ENCODE data around the gene USP49. TPM values are rescaled to one million over a fixed set of nuclear protein-coding genes. Genes with fewer than 3 reads are reported as not detected.

USP49 gene
- total RNA-seq, 1 experiment from 2014 or later, result 2.3 TPM

DNA sequence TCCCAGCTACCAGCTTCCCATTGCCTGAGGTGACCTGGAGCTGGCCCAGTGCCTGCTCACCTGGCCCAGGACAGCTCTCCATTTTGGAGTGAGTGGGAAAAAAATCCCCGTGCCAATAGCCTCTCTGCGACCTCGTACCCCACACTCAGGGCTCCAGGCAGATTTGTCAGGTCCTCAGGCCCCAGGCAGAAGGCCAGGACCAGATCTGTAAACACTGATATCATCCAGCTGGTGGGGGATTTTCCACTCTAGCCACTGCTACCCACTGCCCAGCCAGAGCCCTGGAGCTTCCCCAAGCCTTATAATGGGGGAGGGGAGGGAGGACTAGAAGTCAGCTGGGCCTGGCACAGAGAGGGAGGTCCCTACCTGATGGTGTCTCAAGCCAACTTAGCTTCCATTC, 146.6 kb downstream of the USP49 start:
- ChIA-PET POLR2A (ENCODE audit: unreplicated experiment) (no interaction called here), CTCF (no interaction called here)
- no TSS peak for BruUV-seq (replicated peaks)
- Histone ChIP-seq H3K27ac (ENCODE audit: low read length) (no peak overlapping the region), H3K4me1 (ENCODE audit: insufficient read depth, low read length) (peaks cover 6% of the 10 kb centered on the region; the same call in 1 of the 2 replicates), H3F3A (ENCODE audit: low read length, unreplicated experiment) (no peaks in the 10 kb centered on the region), H4K20me1 (ENCODE audit: low read length) (no peaks in the 10 kb centered on the region), H3K4me3 (ENCODE audit: low read length) (no peak overlapping the region), H3K9ac (ENCODE audit: low read length) (no peak overlapping the region), H3K79me2 (ENCODE audit: low read length) (no peaks in the 10 kb centered on the region), H3K4me2 (ENCODE audit: low read length) (no peak overlapping the region), H3K27me3 (ENCODE audit: low read length) (no peaks in the 10 kb centered on the region), H3K9me3 (ENCODE audit: low read length) (no peaks in the 10 kb centered on the region), H3K36me3 (ENCODE audit: low read depth, low read length) (no peaks in the 10 kb centered on the region), H3K9me2 (replicated peaks; ENCODE audit: low read length) (no peaks in the 10 kb centered on the region), H2AFZ (ENCODE audit: low read length) (no peak overlapping the region)
- intact Hi-C loops (cut with micrococcal nuclease), result no loop called here
- ATAC-seq, result no peak
- TF ChIP-seq CTCF (conservative IDR thresholded peaks at IDR 0.05; ENCODE audit: low read depth, low read length), result no peak
- no peak for TF ChIP-seq EZH2 (IDR thresholded peaks at IDR 0.05; ENCODE audit: low read length, unreplicated experiment)
- TF ChIP-seq EZH2phosphoT487 (IDR thresholded peaks at IDR 0.05; ENCODE audit: borderline replicate concordance, low read length), result no peak
- no peak for DNase-seq

- no peak overlapping the region for H2AFZ ChIP-seq (ENCODE audit: low read length)
- H3K27me3 ChIP-seq (ENCODE audit: low read length), result no peaks in the 10 kb centered on the region
- ATAC-seq (no peak), DNase-seq (no peak)
- intact Hi-C loops (cut with micrococcal nuclease), result no loop called here
- no peak for TF ChIP-seq EZH2phosphoT487 (IDR thresholded peaks at IDR 0.05; ENCODE audit: borderline replicate concordance, low read length)
- TF ChIP-seq EZH2 (IDR thresholded peaks at IDR 0.05; ENCODE audit: low read length, unreplicated experiment), result no peak
- H3K36me3 ChIP-seq (ENCODE audit: low read depth, low read length), result no peaks in the 10 kb centered on the region
- H3F3A ChIP-seq (ENCODE audit: low read length, unreplicated experiment), result no peaks in the 10 kb centered on the region
- POLR2A ChIA-PET (ENCODE audit: unreplicated experiment), result no interaction called here
- H3K79me2 ChIP-seq (ENCODE audit: low read length), result no peaks in the 10 kb centered on the region
- H3K9me2 ChIP-seq (replicated peaks; ENCODE audit: low read length), result no peaks in the 10 kb centered on the region
- H3K27ac ChIP-seq (ENCODE audit: low read length), result no peak overlapping the region
- no peaks in the 10 kb centered on the region for H4K20me1 ChIP-seq (ENCODE audit: low read length)
- H3K4me1 ChIP-seq (ENCODE audit: insufficient read depth, low read length), result peaks cover 6% of the 10 kb centered on the region; the same call in 1 of the 2 replicates
- no peaks in the 10 kb centered on the region for H3K9me3 ChIP-seq (ENCODE audit: low read length)
- no TSS peak for BruUV-seq (replicated peaks)
- CTCF ChIA-PET, result no interaction called here
- H3K9ac ChIP-seq (ENCODE audit: low read length), result no peak overlapping the region
- H3K4me3 ChIP-seq (ENCODE audit: low read length), result no peak overlapping the region
- no peak overlapping the region for H3K4me2 ChIP-seq (ENCODE audit: low read length)
Observed at GRCh38 chr6:41748102-41748477, 147.1 kb downstream of the USP49 start.

DNA sequence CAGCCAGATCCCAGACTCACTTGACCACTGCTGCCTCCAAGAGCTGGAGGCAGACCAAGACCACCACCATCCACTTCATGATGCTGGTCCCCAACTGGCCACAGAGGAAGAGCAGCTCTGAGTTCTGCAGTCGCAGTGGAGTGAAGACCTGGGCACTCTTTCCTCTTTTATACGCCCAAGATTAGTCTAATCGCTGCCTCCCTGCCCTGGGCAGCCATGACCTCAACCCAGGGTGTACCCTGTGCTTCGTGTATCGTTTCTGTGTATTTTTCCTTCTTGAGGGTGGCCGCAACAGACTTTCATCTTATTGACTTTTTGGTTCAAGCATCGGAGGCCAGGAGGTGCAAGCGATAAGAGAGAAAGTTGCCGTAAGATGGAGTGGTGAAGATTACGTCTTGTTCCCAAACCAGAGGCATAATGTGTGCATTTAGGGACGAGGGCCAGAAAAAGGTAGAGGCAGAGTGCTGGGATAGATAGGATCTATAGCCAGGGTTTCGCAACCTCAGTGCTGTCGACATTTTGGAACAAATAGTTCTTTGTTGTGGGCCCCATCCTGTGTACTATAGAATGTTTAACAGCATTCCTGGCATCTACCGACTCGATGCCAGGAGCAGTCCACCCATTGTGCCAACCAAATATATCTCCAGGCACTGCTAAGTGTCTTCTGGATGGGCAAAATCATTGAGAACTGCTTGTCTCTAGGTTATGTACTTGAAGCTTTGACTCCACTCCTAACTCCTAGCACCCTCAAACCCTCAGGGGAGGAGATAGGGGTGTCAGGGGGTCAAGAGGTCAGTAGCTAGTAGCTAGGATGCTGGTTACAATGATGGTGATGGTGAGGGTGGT, 147.7 kb downstream of the USP49 start, which contains the start of gene PGC:
Gene PGC (minus strand): TSS at position 142 of the 846 bp plus-strand sequence. CDS start 63 bp downstream, at position 79.
- Histone ChIP-seq H2AFZ (ENCODE audit: low read length) (no peak within 1 kb of the TSS), H3K4me1 (ENCODE audit: insufficient read depth, low read length) (peaks cover 6% of the 10 kb centered on the region; the same call in 1 of the 2 replicates), H3K9me2 (replicated peaks; ENCODE audit: low read length) (no peaks in the 10 kb centered on the region), H3K4me3 (ENCODE audit: low read length) (no peak within 1 kb of the TSS), H3K27ac (ENCODE audit: low read length) (no peak within 1 kb of the TSS), H3K27me3 (ENCODE audit: low read length) (no peaks in the 10 kb centered on the region), H4K20me1 (ENCODE audit: low read length) (no peaks in the 10 kb centered on the region), H3K9me3 (ENCODE audit: low read length) (no peaks in the 10 kb centered on the region), H3K4me2 (ENCODE audit: low read length) (no peak within 1 kb of the TSS), H3K79me2 (ENCODE audit: low read length) (no peaks in the 10 kb centered on the region), H3K36me3 (ENCODE audit: low read depth, low read length) (no peaks in the 10 kb centered on the region), H3F3A (ENCODE audit: low read length, unreplicated experiment) (no peaks in the 10 kb centered on the region), H3K9ac (ENCODE audit: low read length) (no peak within 1 kb of the TSS)
- no peak for TF ChIP-seq EZH2phosphoT487 (IDR thresholded peaks at IDR 0.05; ENCODE audit: borderline replicate concordance, low read length)
- no peak for TF ChIP-seq CTCF (conservative IDR thresholded peaks at IDR 0.05; ENCODE audit: low read depth, low read length)
- TF ChIP-seq EZH2 (IDR thresholded peaks at IDR 0.05; ENCODE audit: low read length, unreplicated experiment), result no peak
- DNase-seq (peak; percentile 57), ATAC-seq (no peak; the same call in 1 of the 2 replicates)
- ChIA-PET CTCF (no interaction called here), POLR2A (ENCODE audit: unreplicated experiment) (interaction anchor here (0.5 kb wide), 1 partner anchor 24 kb away, joined by 3 read pairs; no protein-coding TSS in a partner anchor)
- BruUV-seq (replicated peaks), result no TSS peak
- intact Hi-C loops (cut with micrococcal nuclease), result no loop called here

Data from PC-3 (cell line).